K562 treated with DMSO at 1 percent for 12 hours (cell line): ENCODE data around the gene ZFAND2A. TPM values are rescaled to one million over a fixed set of nuclear protein-coding genes. Genes with fewer than 3 reads are reported as not detected.

Source experiments
- total RNA-seq: library from RNA; unstranded; fragments of 300-600 nt; gene quantifications from 2 replicates; pipeline ENCODE4 v1.2.3, GENCODE V29; 2022; ENCODE audit not compliant: insufficient read depth

ZFAND2A gene
- total RNA-seq, result 24.9 and 28.5 TPM in 2 replicates

GRCh38 chr7:1159891-1160669 lies at the start of gene ZFAND2A:
Gene ZFAND2A (minus strand): TSS chr7:1160196. CDS start chr7:1158212, 1,984 bp downstream.

Other genes starting within 250 kb of the ZFAND2A start
- gene ADAP1, start 205.5 kb downstream of the ZFAND2A start, total RNA-seq, result 0.78 and 1.3 TPM in 2 replicates
- gene COX19, start 184.6 kb downstream of the ZFAND2A start, total RNA-seq, result 4.8 and 9.5 TPM in 2 replicates
- not detected in 2 replicates for gene CYP2W1, start 177.0 kb downstream of the ZFAND2A start, total RNA-seq
- gene GPR146, start 115.7 kb downstream of the ZFAND2A start, total RNA-seq, result 1.9 and 6.7 TPM in 2 replicates
- 0.45 and 0.73 TPM in 2 replicates for gene GPER1, start 72.1 kb downstream of the ZFAND2A start, total RNA-seq
- not detected in 2 replicates for gene UNCX, start 72.7 kb upstream of the ZFAND2A start, total RNA-seq